GM20000 (cell line): Measurements from ENCODE around the gene KRTAP10-10.

Experiments used
- DNase-seq: peaks from one replicate; pipeline ENCODE4 v3.0.0; 2012; ENCODE audit warnings: low spot score
- CTCF ChIP-seq: IDR thresholded peaks from 2 replicates; pipeline ENCODE4 v1.5.1; 2012; ENCODE audit warnings: mild to moderate bottlenecking, control low read depth; ENCODE audit errors: extremely low read depth, missing control alignments

The KRTAP10-10 gene

GRCh38 chr21:44647222-44647552, 10.0 kb downstream of the KRTAP10-10 start:
- DNase-seq: no peak
- no peak for TF ChIP-seq CTCF

GRCh38 chr21:44648557-44649311, 11.6 kb downstream of the KRTAP10-10 start:
- no peak for DNase-seq
- no peak for TF ChIP-seq CTCF

- no peak for DNase-seq
These were observed 12.5 kb downstream of the KRTAP10-10 start for GRCh38 chr21:44649521-44650100.

GRCh38 chr21:44650265-44650972, 13.3 kb downstream of the KRTAP10-10 start:
- TF ChIP-seq CTCF: no peak
- DNase-seq: no peak

More at GRCh38 chr21:44649521-44650100, 12.5 kb downstream of the KRTAP10-10 start:
- no peak for TF ChIP-seq CTCF

GRCh38 chr21:44650973-44651675, 14.0 kb downstream of the KRTAP10-10 start:
- no peak for TF ChIP-seq CTCF
- no peak for DNase-seq

- DNase-seq: no peak
- no peak for TF ChIP-seq CTCF
These were observed 16.0 kb downstream of the KRTAP10-10 start for GRCh38 chr21:44653123-44653522.
